Transverse colon (tissue), 3 donors: ENCODE data around the gene ACAP2.

Source experiments
- CTCF ChIP-seq, 5 experiments: fragments of 200-600 bp in 3 of 5; fragments of 450-650 bp in 2 of 5; sonication (generic) in 3 of 5; IDR thresholded peaks; 1 replicate in 2 of 5; 2 replicates in 3 of 5; pipeline ENCODE4 v1.5.1; 2016 to 2017; ENCODE audit warnings: antibody characterized with exemption in 5 of 5, inconsistent platforms in 3 of 5, mild to moderate bottlenecking in 2 of 5, moderate library complexity in 1 of 5
- POLR2A ChIP-seq: fragments of 450-650 bp; IDR thresholded peaks from one replicate; pipeline ENCODE4 v1.6.1; 2016; ENCODE audit warnings: antibody characterized with exemption, mild to moderate bottlenecking, moderate library complexity

GRCh38 chr3:195302431-195302830, 140.4 kb downstream of the ACAP2 start:
- no peak for TF ChIP-seq POLR2A
- no peak for TF ChIP-seq CTCF (IDR thresholded peaks at IDR 0.05)
